GM18505 (cell line): ENCODE measurements around the gene PHETA1.
"Not testable (repeated sequence)": the region's sequence is repeated elsewhere in the genome, so short reads cannot be mapped to it uniquely, and the experiment has no call there.

Source experiments
- ATAC-seq: cut with Tn5 transposase; IDR thresholded peaks from one replicate; pipeline ENCODE4 v1.9.1; 2021; ENCODE audit not compliant: unreplicated experiment
- POLR2A ChIP-seq: IDR thresholded peaks from 4 replicates; pipeline ENCODE4 v1.6.1; 2011; ENCODE audit warnings: borderline replicate concordance; ENCODE audit not compliant: insufficient read depth, insufficient read length; ENCODE audit errors: extremely low read depth

Gene PHETA1

GRCh38 chr12:111396726-111397445 is 28.0 kb upstream of the PHETA1 start:
- peak; percentile 53 for ATAC-seq
- no peak for TF ChIP-seq POLR2A

GRCh38 chr12:111396271-111396670 is 27.4 kb upstream of the PHETA1 start:
- ATAC-seq, result not testable (repeated sequence)

GRCh38 chr12:111395336-111396187 is 26.7 kb upstream of the PHETA1 start:
- no peak for TF ChIP-seq POLR2A
- ATAC-seq, result no peak

GRCh38 chr12:111394480-111394879 is 25.6 kb upstream of the PHETA1 start:
- no peak for TF ChIP-seq POLR2A
- no peak for ATAC-seq

GRCh38 chr12:111393700-111394300 is 24.9 kb upstream of the PHETA1 start:
- TF ChIP-seq POLR2A, result no peak
- no peak for ATAC-seq

- ATAC-seq, result no peak
- TF ChIP-seq POLR2A, result no peak
Measured at GRCh38 chr12:111390910-111391309, 22.0 kb upstream of the PHETA1 start.

GRCh38 chr12:111389635-111390034 is 20.7 kb upstream of the PHETA1 start:
- no peak for ATAC-seq
- no peak for TF ChIP-seq POLR2A

- ATAC-seq, result no peak
- no peak for TF ChIP-seq POLR2A
Measured at GRCh38 chr12:111387747-111388323, 18.9 kb upstream of the PHETA1 start.

- no peak for ATAC-seq
Measured at GRCh38 chr12:111386885-111387284, 18.0 kb upstream of the PHETA1 start.

GRCh38 chr12:111384596-111384995 is 15.7 kb upstream of the PHETA1 start:
- no peak for ATAC-seq
- no peak for TF ChIP-seq POLR2A

More at GRCh38 chr12:111386885-111387284, 18.0 kb upstream of the PHETA1 start:
- no peak for TF ChIP-seq POLR2A

GRCh38 chr12:111379942-111380554 is 11.2 kb upstream of the PHETA1 start:
- no peak for ATAC-seq
- TF ChIP-seq POLR2A, result no peak

GRCh38 chr12:111377440-111377839 is 8.5 kb upstream of the PHETA1 start:
- no peak for ATAC-seq
- no peak for TF ChIP-seq POLR2A

GRCh38 chr12:111373231-111373630 is 4.3 kb upstream of the PHETA1 start:
- ATAC-seq, result not testable (repeated sequence)
